GM04503 (cell line): ENCODE data around the gene TCAP.
"Not testable (repeated sequence)": the region's sequence is repeated elsewhere in the genome, so short reads cannot be mapped to it uniquely, and the experiment has no call there.

Experiments
- DNase-seq: peaks from one replicate; pipeline ENCODE4 v3.0.0-alpha.2; 2012; ENCODE audit warnings: low read depth

TCAP gene

GRCh38 chr17:39706383-39706782, 41.2 kb downstream of the TCAP start:
- no peak for DNase-seq

GRCh38 chr17:39706921-39707337, 41.8 kb downstream of the TCAP start:
- DNase-seq = no peak

DNA sequence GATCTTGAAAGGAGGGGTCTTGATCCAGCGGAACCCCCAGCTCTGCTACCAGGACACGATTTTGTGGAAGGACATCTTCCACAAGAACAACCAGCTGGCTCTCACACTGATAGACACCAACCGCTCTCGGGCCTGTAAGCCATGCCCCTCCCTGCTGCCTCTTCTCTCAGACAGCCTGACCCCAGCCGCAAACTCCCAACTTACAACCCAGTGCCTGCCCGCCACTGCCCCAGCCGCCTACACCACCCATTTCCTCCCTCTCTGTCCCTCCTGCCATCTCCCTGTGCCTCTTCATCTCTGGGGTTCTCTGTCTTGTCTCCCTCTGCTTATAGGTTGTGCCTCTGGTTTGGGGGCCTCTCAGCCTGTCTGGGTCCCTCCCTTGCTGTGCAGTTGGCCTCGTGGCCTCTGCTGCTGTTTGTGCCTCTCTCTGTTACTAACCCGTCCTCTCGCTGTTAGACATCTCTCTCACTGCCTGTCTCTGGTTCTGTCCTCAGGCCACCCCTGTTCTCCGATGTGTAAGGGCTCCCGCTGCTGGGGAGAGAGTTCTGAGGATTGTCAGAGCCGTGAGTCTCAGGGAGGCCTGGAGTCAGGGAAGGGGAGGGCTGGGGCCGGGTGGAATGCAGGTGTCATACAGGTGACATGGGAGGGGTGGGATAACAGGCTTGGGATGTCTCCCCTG, 44.3 kb downstream of the TCAP start:
- DNase-seq = no peak

- DNase-seq = no peak
Measured at GRCh38 chr17:39709998-39710964, 45.1 kb downstream of the TCAP start.

DNA sequence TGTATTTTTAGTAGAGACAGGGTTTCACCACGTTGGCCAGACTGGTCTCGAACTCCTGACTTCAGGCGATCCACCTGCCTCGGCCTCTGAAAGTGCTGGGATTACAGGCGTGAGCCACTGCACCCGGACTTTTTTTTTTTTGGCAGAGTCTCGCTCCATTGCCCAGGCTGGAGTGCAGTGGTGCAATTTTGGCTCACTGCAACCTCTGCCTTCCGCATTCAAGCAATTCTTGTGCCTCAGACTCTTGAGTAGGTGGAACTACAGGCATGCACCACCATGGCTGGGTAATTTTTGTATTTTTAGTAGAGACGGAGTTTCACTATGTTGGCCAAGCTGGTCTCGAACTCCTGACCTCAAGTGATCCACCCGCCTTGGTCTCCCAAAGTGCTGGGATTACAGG, 45.9 kb downstream of the TCAP start:
- not testable (repeated sequence) for DNase-seq

DNA sequence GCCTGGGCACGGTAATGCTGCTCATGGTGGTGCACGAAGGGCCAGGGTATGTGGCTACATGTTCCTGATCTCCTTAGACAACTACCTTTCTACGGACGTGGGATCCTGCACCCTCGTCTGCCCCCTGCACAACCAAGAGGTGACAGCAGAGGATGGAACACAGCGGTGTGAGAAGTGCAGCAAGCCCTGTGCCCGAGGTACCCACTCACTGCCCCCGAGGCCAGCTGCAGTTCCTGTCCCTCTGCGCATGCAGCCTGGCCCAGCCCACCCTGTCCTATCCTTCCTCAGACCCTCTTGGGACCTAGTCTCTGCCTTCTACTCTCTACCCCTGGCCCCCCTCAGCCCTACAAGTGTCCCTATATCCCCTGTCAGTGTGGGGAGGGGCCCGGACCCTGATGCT, 46.7 kb downstream of the TCAP start:
- no peak for DNase-seq

DNA sequence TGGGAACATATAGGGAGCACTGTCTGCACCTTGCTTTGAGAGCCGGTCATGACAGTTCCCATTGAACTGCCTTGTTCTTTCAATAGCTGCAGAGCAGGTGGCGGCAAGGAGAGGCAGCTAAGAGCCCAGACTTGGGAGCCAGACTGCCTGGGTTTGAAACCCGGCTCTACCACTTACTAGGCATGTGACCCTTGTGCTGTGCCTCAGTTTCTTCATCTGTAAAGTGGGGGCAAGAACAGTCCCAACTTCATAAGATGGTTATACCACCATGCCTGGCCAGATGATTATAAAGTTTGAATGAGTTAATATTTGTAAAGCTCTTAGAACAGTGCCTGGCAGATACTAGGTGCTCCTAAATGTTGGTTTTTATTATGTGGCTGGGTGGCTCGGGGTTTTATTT, 49.1 kb downstream of the TCAP start:
- DNase-seq = no peak

GRCh38 chr17:39715375-39716072, 50.4 kb downstream of the TCAP start:
- no peak for DNase-seq
